Activated naive CD8-positive, alpha-beta T cell treated with anti-CD3 and anti-CD28 coated beads, Interleukin-2, amount 50 U/mL, for 16 hours (primary cell): ENCODE measurements around the gene SPG7.
"Not testable (repeated sequence)": the region's sequence is repeated elsewhere in the genome, so short reads cannot be mapped to it uniquely, and the experiment has no call there.

Experiments
- DNase-seq: peaks from one replicate; pipeline ENCODE4 v3.0.0-alpha.2; 2020; ENCODE audit warnings: low read depth, low spot score

SPG7 gene

DNA sequence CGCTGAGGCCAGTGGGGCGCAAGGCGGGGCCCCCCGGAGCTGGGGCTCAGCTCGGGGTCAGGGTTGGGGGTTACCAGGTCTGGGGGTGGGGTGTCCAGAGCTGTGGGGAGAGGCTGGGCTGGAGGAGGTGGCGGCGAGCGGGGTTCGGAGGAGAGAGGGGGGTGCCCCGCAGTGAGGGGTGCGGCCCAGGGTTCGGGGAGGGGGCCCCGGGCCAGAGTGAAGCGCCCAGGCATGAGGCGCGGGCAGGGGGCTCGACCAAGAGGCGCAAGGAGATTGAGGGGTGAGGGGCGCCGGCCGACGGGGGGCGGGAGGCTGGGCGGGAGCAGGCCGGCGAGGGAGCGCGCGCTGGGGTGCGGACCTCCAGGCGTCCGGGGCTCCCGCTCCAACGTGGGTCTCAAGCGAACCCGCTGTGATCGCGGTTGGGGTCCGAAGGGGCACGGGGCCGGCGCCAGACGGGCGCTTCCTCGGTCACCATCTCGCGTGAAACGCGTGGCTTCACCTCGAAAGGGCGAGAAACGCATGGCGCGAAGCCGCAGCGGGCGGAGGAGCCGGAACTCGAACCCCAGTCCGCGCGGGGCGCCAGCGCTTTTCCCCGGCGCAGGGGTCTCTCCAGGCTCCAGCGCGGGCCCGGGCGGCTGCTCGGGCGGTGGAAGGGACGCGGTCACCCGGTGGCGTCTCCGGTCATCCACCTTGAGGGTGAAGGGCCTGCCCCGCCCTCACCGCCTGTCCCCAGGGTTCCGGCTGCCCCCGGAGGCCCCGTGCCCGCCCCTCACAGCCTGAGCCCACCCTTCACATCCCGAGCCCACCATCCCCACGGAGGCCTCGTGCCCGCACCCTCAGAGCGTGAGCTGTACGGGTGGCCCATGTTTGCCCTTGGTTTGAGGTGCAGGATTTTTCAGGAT lies 68.2 kb downstream of the SPG7 start:
- no peak for DNase-seq

DNA sequence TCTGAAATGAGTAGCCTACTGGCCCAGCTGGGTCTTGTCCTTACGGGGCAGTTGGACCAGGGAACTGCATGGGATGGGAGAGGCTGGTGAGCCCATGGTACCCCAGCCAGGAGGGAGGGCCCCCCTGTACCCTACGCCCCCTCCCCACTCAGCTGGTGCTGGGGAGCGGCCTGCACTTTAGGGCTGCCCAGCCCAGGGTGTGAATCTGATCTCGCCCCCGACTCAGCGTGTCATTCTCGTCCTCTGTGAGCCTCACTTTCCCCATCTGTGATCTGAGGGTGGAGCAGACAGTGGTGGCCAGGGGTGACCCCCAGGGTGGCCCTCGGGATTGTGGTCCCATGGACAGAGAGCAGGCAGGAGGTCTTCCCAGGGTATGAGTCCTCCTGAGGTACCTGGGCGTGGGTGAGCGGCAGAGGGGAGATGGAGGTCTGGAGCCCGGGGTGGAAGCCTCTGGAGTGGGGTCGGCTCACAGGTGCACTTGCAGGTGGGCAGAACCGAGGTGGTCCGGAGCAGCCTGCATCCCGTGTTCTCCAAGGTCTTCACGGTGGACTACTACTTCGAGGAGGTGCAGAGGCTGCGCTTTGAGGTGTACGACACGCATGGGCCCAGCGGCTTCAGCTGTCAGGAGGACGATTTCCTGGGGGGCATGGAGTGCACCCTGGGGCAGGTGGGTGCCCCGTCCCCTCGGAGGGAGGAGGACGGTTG lies 69.0 kb downstream of the SPG7 start:
- DNase-seq, result no peak

DNA sequence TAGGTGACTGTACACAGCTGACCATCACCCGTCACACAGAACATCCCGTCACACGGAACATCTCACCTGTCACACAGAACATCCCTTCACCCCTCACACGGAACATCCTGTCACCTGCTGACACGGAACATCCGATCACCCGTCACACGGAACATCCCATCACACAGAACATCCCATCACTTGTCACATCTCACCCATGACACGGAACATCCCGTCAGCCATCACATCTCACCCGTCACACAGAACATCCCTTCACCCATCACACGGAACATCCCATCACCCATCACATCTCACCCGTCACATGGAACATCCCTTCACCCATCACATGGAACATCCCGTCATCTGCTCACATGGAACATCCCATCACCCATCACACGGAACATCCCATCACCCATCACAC lies 71.1 kb downstream of the SPG7 start:
- DNase-seq, result no peak

DNA sequence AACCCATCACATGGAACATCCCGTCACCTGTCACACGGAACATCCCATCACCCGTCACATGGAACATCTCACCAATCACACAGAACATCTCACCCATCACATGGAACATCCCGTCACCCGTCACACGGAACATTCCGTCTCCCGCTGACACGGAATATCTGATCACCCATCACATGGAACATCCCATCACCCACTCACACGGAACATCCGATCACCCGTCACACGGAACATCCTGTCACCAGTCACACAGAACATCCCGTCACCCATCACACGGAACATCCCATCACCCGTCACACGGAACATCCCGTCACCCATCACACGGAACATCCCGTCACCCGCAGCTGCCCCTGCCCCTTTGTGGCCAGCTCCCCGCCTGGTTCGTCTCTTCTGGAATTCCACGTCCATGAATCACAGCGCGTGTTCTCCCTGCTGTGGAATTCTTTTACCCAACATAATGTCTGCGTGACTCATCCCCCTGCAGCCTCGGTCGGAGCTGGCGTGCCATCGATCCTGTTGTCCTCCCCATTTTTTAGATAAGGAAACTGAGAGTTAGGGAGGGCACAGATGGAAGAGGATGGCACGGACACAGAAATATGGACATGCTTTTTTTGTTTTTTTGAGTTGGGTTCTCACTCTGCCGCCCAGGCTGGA lies 73.0 kb downstream of the SPG7 start:
- DNase-seq, result no peak

DNA sequence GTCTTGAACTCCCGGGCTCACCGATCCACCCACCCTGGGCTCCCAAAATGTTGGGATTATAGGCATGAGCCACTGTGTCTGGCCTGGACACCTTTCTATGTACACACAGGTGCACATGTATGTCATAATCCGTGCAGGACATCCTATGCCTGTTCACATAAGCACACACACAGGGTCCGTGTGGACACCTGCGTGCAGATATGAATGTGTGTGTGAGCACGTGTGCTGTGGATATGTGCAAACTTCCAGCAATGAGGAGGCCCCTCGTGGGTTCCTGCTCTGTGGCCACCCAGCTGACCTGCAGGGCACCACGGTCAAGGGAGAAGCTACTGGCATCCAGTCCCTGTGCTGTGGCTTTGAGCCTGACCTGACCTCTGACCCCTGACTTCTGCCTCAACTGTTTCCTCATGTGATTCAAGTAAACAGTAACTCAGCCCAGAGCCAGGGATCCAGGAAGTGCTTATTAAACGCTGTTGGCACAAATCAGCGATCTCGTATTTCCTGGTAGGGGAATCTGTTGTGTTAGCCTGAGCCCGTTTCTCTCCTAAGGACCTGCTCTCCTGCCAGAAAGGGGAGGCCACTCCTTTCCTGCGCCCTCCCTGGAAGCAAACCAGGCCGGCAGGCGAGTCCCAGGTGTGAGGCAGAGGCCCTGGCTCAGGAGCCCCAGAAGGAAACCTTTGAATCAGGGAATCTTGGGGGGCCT lies 73.8 kb downstream of the SPG7 start:
- DNase-seq, result no peak

DNA sequence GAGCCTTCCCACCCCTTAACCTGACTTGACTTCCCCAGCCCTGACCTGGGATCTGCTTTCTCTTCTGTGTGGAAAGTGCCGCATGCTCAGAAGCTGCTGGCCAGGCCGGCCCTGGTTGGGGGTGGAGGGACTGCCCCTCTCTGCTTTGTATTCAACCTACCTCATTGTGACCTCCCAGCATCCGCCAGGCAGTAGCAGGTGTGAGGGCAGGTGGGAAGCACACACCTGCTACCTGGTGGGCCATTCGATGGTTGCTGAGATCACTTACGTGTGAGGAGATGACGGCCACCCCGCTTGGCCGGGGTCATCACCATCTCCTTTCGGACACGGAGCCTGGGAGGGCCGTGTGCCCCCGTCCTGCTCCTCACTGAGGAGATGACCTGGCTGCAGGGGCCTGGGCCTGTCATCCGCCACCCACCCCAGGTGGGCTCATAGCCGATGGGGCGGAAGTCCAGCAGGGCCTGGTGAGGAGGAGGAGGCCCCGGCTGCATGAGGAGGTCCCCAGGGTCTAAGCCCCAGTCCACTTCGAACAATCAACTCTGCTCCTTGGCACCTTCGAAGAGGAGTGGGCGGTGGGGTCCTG lies 74.5 kb downstream of the SPG7 start:
- no peak for DNase-seq

DNA sequence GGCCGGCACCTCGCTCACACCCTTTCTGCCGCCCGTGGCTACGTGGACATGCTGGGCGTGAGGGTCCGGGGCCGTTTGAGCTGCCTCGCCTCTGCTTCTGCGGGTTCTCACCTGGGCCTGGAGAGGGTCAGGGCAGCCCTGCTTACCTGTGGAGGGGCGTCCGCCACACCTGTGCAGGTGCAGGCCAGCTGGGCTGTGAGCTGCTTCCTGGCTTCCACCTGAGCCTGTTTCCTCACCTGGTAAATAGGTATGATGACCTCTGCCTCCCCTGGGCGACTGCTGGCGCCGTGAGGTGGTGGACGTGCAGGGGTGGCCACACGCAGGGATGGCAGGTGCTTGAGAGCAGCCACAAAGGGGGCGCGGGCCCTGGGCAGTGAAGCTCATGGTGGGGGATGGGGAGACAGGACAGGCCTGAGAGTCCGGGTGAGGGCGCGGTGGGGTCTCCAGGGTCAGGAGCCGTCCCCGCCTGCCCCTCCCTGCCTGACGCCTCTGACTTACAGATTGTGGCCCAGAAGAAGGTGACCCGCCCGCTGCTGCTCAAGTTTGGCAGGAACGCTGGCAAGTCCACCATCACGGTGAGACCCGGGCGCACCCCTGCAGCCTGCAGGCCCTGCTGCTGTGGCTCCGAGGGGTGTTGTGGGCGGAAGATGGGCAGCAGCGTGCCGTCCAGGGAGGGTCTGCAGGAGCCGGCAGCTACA lies 75.1 kb downstream of the SPG7 start:
- DNase-seq, result no peak

DNA sequence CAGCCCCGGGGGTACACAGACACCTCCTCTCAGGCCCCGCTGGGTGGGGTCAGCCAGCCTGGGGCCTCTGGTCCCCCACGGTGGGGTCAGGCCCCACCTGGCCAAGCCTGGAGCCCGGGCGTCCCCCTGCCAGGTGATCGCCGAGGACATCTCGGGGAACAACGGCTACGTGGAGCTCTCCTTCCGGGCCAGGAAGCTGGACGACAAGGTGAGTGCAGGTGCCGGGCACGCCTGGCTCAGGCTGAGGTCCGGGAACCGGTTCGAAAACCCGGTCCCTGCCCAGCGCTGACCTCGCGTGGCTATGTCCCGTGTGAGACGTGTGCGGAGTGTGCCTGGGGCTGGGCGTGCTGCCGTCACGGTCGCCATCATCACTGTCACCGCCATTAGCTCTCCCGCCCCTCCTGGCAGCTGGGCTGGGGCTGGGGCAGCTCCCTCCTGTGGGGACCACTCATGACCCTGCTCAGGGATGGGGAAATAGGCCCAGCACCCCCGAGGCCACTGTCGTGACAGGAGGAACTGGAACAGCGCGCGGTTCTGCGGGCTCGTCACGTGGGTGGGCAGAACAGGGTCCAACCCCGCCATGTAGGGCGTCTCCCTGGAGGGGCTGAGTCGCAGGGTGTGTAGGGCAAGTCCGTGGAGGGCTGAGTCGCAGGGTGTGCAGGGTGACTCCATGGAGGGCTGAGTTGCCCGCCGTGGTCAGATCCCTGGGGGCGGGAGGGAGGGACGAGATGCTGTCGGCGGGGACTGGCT lies 75.9 kb downstream of the SPG7 start:
- DNase-seq, result no peak

DNA sequence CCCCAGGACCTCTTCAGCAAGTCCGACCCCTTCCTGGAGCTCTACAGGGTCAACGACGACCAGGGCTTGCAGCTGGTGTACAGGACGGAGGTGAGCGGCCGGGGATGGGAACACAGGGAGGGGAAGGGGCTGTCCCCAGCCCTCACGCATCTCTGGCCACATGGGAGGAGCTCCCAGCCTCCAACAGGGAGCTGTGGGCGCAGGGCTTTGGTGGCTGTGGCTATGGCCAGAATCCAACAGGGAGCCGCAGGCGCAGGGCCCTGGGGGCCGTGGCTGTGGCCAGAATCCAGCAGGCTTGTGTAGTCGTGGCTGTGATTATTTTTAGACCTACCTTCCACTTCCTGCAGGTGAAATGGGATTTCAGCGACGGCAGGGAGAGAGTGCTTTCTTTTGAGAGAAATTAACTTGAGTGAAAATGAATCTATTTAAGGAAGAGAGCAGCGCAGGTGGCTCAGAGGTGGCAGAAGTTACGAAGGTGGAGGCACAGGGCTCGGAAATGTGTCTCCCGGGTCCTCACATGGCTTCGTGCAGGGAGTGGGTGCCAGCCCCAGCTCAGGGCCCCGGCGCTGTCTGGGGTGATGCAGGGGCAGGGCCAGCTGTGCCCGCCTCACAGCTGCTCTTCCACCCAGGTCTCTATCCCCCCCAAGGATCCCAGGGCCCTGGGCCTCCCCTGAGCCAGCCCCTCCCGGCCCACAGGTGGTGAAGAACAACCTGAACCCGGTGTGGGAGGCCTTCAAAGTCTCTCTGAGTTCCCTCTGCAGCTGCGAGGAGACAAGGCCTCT lies 76.8 kb downstream of the SPG7 start:
- DNase-seq, result no peak

DNA sequence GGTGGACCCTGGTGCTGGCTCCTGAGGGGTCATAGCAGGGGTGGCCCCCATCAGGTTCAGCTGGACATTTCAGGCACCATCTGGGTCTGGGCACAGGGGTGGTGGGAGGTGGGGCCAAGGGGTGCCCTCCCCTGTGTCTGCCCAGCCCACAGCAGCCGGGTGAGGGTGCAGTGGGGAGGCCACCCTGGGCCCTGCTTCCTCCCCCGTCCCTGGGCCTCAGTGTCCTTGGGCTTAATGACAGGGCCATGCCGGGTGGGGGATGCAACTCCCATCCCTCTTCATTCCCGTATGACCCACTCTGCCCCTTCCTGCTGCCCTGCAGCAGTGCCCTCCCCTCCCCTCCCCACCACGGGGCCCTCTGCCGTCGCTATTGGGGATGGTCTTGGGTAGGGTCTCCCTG lies 78.0 kb downstream of the SPG7 start:
- no peak for DNase-seq

DNA sequence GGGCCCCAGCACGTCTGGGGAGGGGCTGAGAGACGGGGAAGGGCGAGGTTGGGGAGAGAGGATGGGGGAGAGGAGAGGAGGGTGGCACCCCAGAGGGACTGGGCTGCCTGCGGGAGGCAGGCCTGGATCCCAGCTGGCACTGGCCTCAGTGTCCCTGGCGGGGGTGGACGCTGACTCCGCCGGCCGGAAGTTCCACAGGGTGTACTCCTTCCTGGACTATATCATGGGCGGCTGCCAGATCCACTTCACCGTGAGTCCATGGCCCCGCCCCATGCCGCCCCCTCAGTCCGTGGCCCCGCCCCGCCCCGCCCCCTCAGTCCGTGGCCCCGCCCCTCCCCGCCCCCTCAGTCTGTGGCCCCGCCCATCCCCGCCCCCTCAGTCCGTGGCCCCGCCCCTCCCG lies 78.7 kb downstream of the SPG7 start:
- DNase-seq, result no peak

DNA sequence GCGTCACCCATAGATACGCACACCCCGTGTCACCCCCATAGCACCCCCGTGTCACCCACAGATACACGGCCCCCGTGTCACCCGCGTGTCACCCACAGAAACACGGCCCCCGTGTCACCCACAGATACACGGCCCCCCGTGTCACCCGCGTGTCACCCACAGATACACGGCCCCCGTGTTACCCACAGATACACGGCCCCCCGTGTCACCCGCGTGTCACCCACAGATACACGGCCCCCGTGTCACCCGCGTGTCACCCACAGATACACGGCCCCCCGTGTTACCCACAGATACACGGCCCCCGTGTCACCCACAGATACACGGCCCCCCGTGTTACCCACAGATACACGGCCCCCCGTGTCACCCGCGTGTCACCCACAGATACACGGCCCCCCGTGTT lies 79.5 kb downstream of the SPG7 start:
- not testable (repeated sequence) for DNase-seq

DNA sequence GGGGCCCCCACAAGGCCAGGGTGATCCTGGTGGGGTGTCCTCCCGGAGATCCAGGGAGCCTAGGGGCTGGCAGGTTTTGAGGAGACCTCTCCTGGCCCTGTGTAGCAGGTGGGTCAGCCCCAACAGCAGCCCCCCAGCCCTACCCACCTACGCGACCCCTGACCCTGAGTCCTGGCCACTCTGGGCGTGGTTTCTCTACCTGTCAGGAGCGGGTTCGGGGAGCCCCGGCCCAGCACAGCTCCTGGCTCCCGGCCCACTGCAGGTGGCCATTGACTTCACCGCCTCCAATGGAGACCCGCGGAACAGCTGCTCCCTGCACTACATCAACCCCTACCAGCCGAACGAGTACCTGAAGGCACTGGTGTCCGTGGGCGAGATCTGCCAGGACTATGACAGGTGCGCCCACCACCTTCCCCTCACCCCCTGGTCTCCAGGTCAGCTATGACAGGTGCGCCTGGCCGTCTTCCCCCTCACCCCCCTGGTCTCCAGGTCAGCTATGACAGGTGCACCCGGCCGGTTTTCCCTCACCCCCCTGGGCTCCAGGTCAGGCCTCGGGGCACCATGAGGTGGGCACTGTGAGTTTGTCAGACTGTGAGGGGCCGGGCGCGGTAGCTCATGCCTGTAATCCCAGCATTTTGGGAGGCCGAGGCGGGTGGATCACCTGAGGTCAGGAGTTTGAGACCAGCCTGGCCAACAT lies 80.4 kb downstream of the SPG7 start:
- DNase-seq, result no peak

DNA sequence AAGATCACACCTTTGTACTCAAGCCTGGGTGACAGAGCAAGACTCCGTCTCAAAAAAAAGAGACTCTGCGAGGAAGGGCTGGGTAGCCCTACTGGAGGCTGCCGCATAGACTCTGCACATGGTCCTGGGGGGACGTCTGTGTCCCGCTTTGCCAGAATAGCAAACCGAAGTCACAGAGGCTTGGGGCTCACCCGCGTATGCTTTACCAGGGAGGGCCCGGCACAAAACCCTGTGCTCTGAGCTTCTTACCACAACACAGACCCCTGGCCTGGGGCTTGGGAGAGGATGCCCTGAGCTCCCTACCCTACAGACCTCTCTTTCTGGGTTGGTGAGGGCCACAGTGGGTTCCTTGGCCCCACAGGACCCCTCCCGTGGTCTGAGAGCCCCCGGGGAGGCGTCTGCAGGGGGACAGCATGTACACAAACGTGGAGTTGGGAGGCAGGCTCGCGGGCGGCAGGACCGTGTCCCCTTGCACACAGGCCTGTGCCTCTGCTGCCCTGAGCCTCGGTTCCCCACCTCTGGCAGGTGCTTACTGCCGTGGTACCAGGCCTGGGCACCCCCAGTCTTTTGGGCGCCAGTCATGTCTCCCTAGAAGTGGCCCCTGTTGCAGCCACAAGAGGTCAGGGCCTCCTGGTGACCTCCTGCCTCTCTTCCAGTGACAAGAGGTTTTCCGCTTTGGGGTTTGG lies 81.2 kb downstream of the SPG7 start:
- no peak for DNase-seq

DNA sequence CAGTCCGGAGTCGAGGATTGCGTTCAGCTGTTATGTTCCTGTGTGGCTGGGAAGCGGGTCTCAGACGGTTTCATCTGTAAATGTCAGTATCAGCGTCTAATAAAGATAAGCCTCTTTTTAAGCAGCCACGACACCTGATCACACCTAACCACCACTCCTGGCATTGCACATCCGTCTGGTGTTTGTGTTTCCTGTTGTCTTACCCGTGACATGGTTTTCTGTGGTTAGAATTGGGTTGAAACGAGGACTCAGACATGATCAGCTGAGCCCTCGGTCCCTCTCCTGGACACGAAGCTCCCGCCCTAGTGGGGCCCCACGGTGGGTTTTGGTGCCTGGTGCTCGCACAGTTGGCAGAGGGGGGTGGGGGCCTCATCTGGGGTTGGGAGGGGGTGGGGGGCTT lies 85.6 kb downstream of the SPG7 start:
- no peak for DNase-seq

DNA sequence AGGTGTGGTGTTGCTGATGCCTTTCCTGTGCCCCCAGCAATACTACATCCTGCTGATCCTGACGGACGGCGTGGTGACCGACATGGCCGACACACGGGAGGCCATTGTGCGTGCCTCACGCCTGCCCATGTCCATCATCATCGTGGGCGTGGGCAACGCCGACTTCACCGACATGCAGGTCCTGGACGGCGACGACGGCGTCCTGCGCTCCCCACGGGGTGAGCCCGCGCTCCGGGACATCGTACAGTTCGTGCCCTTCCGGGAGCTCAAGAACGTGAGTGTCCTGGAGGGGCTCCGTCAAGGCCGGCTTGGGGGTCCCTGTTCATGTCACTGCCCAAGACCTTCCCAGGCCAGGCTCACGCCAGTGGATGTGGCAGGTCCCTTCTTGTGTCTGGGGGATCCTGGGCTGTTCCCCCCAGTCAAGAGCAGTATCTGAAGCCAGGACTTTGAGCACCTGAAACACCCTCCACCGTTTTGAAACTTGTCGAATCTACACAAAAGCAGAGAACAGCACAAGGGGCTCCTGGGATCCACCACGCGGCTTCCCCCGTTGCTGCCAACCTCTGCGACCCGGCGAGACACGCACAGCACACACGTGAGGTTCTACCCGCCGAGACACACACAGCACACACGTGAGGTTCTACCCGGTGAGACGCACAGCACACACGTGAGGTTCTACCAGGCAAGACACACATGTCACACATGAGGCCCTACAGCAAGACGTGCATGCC lies 87.3 kb downstream of the SPG7 start:
- no peak for DNase-seq

DNA sequence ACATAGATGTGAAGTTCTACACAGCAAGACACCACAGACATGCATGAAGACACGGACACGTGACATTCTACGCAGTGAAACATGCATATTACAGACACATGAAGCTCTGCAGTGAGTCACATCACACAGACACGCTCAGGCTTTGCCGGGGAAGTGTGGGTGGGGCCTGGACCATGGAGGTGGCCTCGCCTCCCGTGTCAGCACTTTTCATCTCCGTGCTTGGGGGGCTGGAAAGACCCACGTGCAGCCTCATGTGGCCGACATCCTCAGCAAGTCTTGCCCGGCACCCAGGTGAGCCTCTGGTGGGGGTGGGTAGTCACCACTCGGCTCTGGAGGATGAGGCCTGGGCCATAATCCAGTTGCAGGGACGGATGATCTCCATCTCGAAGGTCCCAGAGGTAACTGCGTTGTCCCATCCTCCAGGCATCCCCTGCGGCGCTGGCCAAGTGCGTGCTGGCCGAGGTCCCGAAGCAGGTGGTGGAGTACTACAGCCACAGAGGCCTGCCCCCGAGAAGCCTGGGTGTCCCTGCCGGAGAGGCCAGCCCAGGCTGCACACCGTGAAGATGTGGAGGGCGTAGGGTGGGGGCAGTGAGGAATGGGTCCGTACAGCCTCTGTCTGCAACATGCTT lies 88.0 kb downstream of the SPG7 start:
- DNase-seq, result no peak
